Erythroblast (primary cell): ENCODE data around the gene OSER1.

Source experiments
- GATA1 ChIP-seq: IDR thresholded peaks from 2 replicates; pipeline ENCODE4 v1.6.1; 2011; ENCODE audit warnings: low read depth, mild to moderate bottlenecking, control low read depth, low read length, moderate library complexity
- POLR2A ChIP-seq: IDR thresholded peaks from 2 replicates; pipeline ENCODE4 v1.6.1; 2011; ENCODE audit warnings: mild to moderate bottlenecking, low read length

GRCh38 chr20:44208165-44208564 lies 2.4 kb downstream of the OSER1 start:
- no peak for TF ChIP-seq POLR2A
- TF ChIP-seq GATA1, result no peak
